ENCODE results near the gene TXNDC12.
"Not testable (repeated sequence)": the region's sequence is repeated elsewhere in the genome, so short reads cannot be mapped to it uniquely, and the experiment has no call there.

Gene TXNDC12

GRCh38 chr1:52080014-52080415, 25.0 kb upstream of the TXNDC12 start:
- H3K4me3 ChIP-seq (ENCODE audit: low read depth, low read length), result no peak overlapping the region
- no peak overlapping the region for H2AFZ ChIP-seq
- TF ChIP-seq CTCF (IDR thresholded peaks at IDR 0.05), result no peak
- H3K79me2 ChIP-seq, result peaks cover 2% of the 10 kb centered on the region
- H3K9me3 ChIP-seq (ENCODE audit: control insufficient read depth, low read length), result no peaks in the 10 kb centered on the region
- H3K36me3 ChIP-seq (ENCODE audit: control insufficient read depth, insufficient read depth, low read length), result no peaks in the 10 kb centered on the region
- no peaks in the 10 kb centered on the region for H3K4me1 ChIP-seq
- H3K4me2 ChIP-seq (ENCODE audit: low read length), result no peak overlapping the region
- no peaks in the 10 kb centered on the region for H3K27me3 ChIP-seq (ENCODE audit: control insufficient read depth, insufficient read depth, low read length)
- H3K27ac ChIP-seq, result no peak overlapping the region
- no peak overlapping the region for H3K9ac ChIP-seq

- not testable (repeated sequence) for H3K4me2 ChIP-seq (ENCODE audit: low read length); H3K79me2 ChIP-seq; H3K27ac ChIP-seq; H3K36me3 ChIP-seq (ENCODE audit: control insufficient read depth, insufficient read depth, low read length); H3K4me3 ChIP-seq (ENCODE audit: low read depth, low read length); H3K27me3 ChIP-seq (ENCODE audit: control insufficient read depth, insufficient read depth, low read length); H3K4me1 ChIP-seq; H2AFZ ChIP-seq; H3K9me3 ChIP-seq (ENCODE audit: control insufficient read depth, low read length); H3K9ac ChIP-seq
These were observed 22.3 kb upstream of the TXNDC12 start for GRCh38 chr1:52077277-52077676.

GRCh38 chr1:52072291-52072690, 17.3 kb upstream of the TXNDC12 start:
- no peak overlapping the region for H3K27ac ChIP-seq
- H3K4me3 ChIP-seq (ENCODE audit: low read depth, low read length), result no peak overlapping the region
- no peak for TF ChIP-seq CTCF (IDR thresholded peaks at IDR 0.05)
- H3K36me3 ChIP-seq (ENCODE audit: control insufficient read depth, insufficient read depth, low read length), result no peaks in the 10 kb centered on the region
- no peaks in the 10 kb centered on the region for H3K9me3 ChIP-seq (ENCODE audit: control insufficient read depth, low read length)
- H2AFZ ChIP-seq, result no peak overlapping the region
- no peak overlapping the region for H3K4me2 ChIP-seq (ENCODE audit: low read length)
- H3K9ac ChIP-seq, result no peak overlapping the region
- peaks cover 7% of the 10 kb centered on the region for H3K79me2 ChIP-seq
- H3K4me1 ChIP-seq, result no peaks in the 10 kb centered on the region
- no peaks in the 10 kb centered on the region for H3K27me3 ChIP-seq (ENCODE audit: control insufficient read depth, insufficient read depth, low read length)

GRCh38 chr1:52070704-52071103, 15.7 kb upstream of the TXNDC12 start:
- H3K4me2 ChIP-seq (ENCODE audit: low read length), result no peak overlapping the region
- no peaks in the 10 kb centered on the region for H3K36me3 ChIP-seq (ENCODE audit: control insufficient read depth, insufficient read depth, low read length)
- H3K4me1 ChIP-seq, result no peaks in the 10 kb centered on the region
- H3K9ac ChIP-seq, result no peak overlapping the region
- H3K27me3 ChIP-seq (ENCODE audit: control insufficient read depth, insufficient read depth, low read length), result no peaks in the 10 kb centered on the region
- no peaks in the 10 kb centered on the region for H3K9me3 ChIP-seq (ENCODE audit: control insufficient read depth, low read length)
- no peak for TF ChIP-seq CTCF (IDR thresholded peaks at IDR 0.05)
- H3K4me3 ChIP-seq (ENCODE audit: low read depth, low read length), result no peak overlapping the region
- peaks cover 7% of the 10 kb centered on the region for H3K79me2 ChIP-seq
- no peak overlapping the region for H3K27ac ChIP-seq
- no peak overlapping the region for H2AFZ ChIP-seq

- H3K4me1 ChIP-seq, result no peaks in the 10 kb centered on the region
- H3K36me3 ChIP-seq (ENCODE audit: control insufficient read depth, insufficient read depth, low read length), result no peaks in the 10 kb centered on the region
- H3K9me3 ChIP-seq (ENCODE audit: control insufficient read depth, low read length), result no peaks in the 10 kb centered on the region
- H2AFZ ChIP-seq, result no peak overlapping the region
- no peak overlapping the region for H3K9ac ChIP-seq
- no peak overlapping the region for H3K27ac ChIP-seq
- H3K4me3 ChIP-seq (ENCODE audit: low read depth, low read length), result no peak overlapping the region
- no peaks in the 10 kb centered on the region for H3K27me3 ChIP-seq (ENCODE audit: control insufficient read depth, insufficient read depth, low read length)
- peaks cover 22% of the 10 kb centered on the region for H3K79me2 ChIP-seq
- TF ChIP-seq CTCF (IDR thresholded peaks at IDR 0.05), result no peak
- no peak overlapping the region for H3K4me2 ChIP-seq (ENCODE audit: low read length)
These were observed 8.2 kb upstream of the TXNDC12 start for GRCh38 chr1:52063192-52063591.
